ENCODE measurements around the gene ARHGAP21. TPM values are rescaled to one million over a fixed set of nuclear protein-coding genes. Genes with fewer than 3 reads are reported as not detected.

ARHGAP21 gene
- total RNA-seq, 1 experiment from 2014 or later: 52.6 TPM

- intact Hi-C loops (cut with micrococcal nuclease): no loop called here
- no TSS peak for BruUV-seq (replicated peaks)
These were observed 171.2 kb downstream of the ARHGAP21 start for GRCh38 chr10:24552346-24553016.

GRCh38 chr10:24551161-24551560, 172.5 kb downstream of the ARHGAP21 start:
- no peaks in the 10 kb centered on the region for H3K27me3 ChIP-seq (ENCODE audit: low read length)

More at GRCh38 chr10:24552346-24553016, 171.2 kb downstream of the ARHGAP21 start:
- Histone ChIP-seq H2AFZ (ENCODE audit: low read length) (no peak overlapping the region), H3K9me3 (ENCODE audit: low read length) (no peaks in the 10 kb centered on the region), H3K36me3 (ENCODE audit: low read depth, low read length) (no peaks in the 10 kb centered on the region), H3K4me3 (ENCODE audit: low read length) (no peak overlapping the region), H3K79me2 (ENCODE audit: low read length) (no peaks in the 10 kb centered on the region), H3K27ac (ENCODE audit: low read length) (no peak overlapping the region), H3K4me1 (ENCODE audit: insufficient read depth, low read length) (peaks cover 14% of the 10 kb centered on the region), H3K9ac (ENCODE audit: low read length) (no peak overlapping the region), H3K9me2 (replicated peaks; ENCODE audit: low read length) (no peaks in the 10 kb centered on the region), H3K27me3 (ENCODE audit: low read length) (no peaks in the 10 kb centered on the region), H4K20me1 (ENCODE audit: low read length) (no peaks in the 10 kb centered on the region), H3K4me2 (ENCODE audit: low read length) (no peak overlapping the region), H3F3A (ENCODE audit: low read length, unreplicated experiment) (no peaks in the 10 kb centered on the region)
- DNase-seq (peak; percentile 74), ATAC-seq (peak; percentile 51)
- ChIA-PET POLR2A (ENCODE audit: unreplicated experiment) (no interaction called here), CTCF (no interaction called here)
- TF ChIP-seq EZH2 (IDR thresholded peaks at IDR 0.05; ENCODE audit: low read length, unreplicated experiment) (no peak), CTCF (conservative IDR thresholded peaks at IDR 0.05; ENCODE audit: low read depth, low read length) (peak; percentile 55; the same call in 1 of the 2 replicates), EZH2phosphoT487 (IDR thresholded peaks at IDR 0.05; ENCODE audit: borderline replicate concordance, low read length) (no peak)

GRCh38 chr10:24550680-24551079, 173.0 kb downstream of the ARHGAP21 start:
- Histone ChIP-seq H3K4me2 (ENCODE audit: low read length) (no peak overlapping the region), H3K27ac (ENCODE audit: low read length) (no peak overlapping the region), H3K79me2 (ENCODE audit: low read length) (no peaks in the 10 kb centered on the region), H3K9ac (ENCODE audit: low read length) (no peak overlapping the region), H4K20me1 (ENCODE audit: low read length) (no peaks in the 10 kb centered on the region), H3K27me3 (ENCODE audit: low read length) (no peaks in the 10 kb centered on the region), H3K36me3 (ENCODE audit: low read depth, low read length) (no peaks in the 10 kb centered on the region), H3K4me3 (ENCODE audit: low read length) (no peak overlapping the region), H3K9me3 (ENCODE audit: low read length) (no peaks in the 10 kb centered on the region), H3F3A (ENCODE audit: low read length, unreplicated experiment) (no peaks in the 10 kb centered on the region), H3K4me1 (ENCODE audit: insufficient read depth, low read length) (peaks cover 14% of the 10 kb centered on the region), H2AFZ (ENCODE audit: low read length) (no peak overlapping the region), H3K9me2 (replicated peaks; ENCODE audit: low read length) (no peaks in the 10 kb centered on the region)
- DNase-seq (no peak), ATAC-seq (no peak)
- CTCF ChIA-PET: no interaction called here
- intact Hi-C loops (cut with micrococcal nuclease): no loop called here
- no peak for TF ChIP-seq CTCF (conservative IDR thresholded peaks at IDR 0.05; ENCODE audit: low read depth, low read length)
- TF ChIP-seq EZH2phosphoT487 (IDR thresholded peaks at IDR 0.05; ENCODE audit: borderline replicate concordance, low read length): no peak
- no peak for TF ChIP-seq EZH2 (IDR thresholded peaks at IDR 0.05; ENCODE audit: low read length, unreplicated experiment)
- POLR2A ChIA-PET (ENCODE audit: unreplicated experiment): interaction anchor here (0.5 kb wide), 1 partner anchor 300 kb away, joined by 3 read pairs; no protein-coding TSS in a partner anchor
- no TSS peak for BruUV-seq (replicated peaks)

More at GRCh38 chr10:24551161-24551560, 172.5 kb downstream of the ARHGAP21 start:
- H2AFZ ChIP-seq (ENCODE audit: low read length): no peak overlapping the region
- peak; percentile 73 for ATAC-seq
- CTCF ChIA-PET: no interaction called here
- BruUV-seq (replicated peaks): no TSS peak
- peaks cover 14% of the 10 kb centered on the region for H3K4me1 ChIP-seq (ENCODE audit: insufficient read depth, low read length)
- no peak overlapping the region for H3K27ac ChIP-seq (ENCODE audit: low read length)
- no peaks in the 10 kb centered on the region for H3K36me3 ChIP-seq (ENCODE audit: low read depth, low read length)
- H3K4me3 ChIP-seq (ENCODE audit: low read length): no peak overlapping the region
- POLR2A ChIA-PET (ENCODE audit: unreplicated experiment): no interaction called here
- no peak overlapping the region for H3K4me2 ChIP-seq (ENCODE audit: low read length)
- no peaks in the 10 kb centered on the region for H3F3A ChIP-seq (ENCODE audit: low read length, unreplicated experiment)
- H3K9me3 ChIP-seq (ENCODE audit: low read length): no peaks in the 10 kb centered on the region
- H4K20me1 ChIP-seq (ENCODE audit: low read length): no peaks in the 10 kb centered on the region
- no peak overlapping the region for H3K9ac ChIP-seq (ENCODE audit: low read length)
- H3K9me2 ChIP-seq (replicated peaks; ENCODE audit: low read length): no peaks in the 10 kb centered on the region
- peak; percentile 30 for DNase-seq
- H3K79me2 ChIP-seq (ENCODE audit: low read length): no peaks in the 10 kb centered on the region
- no peak for TF ChIP-seq EZH2phosphoT487 (IDR thresholded peaks at IDR 0.05; ENCODE audit: borderline replicate concordance, low read length)
- intact Hi-C loops (cut with micrococcal nuclease): no loop called here
